ENCODE data around the gene MAP4K5. TPM values are rescaled to one million over a fixed set of nuclear protein-coding genes. Genes with fewer than 3 reads are reported as not detected.
"Not testable (repeated sequence)": the region's sequence is repeated elsewhere in the genome, so short reads cannot be mapped to it uniquely, and the experiment has no call there.

The MAP4K5 gene
- 145 TPM for total RNA-seq
- polyA plus RNA-seq, result 35.2 TPM

DNA sequence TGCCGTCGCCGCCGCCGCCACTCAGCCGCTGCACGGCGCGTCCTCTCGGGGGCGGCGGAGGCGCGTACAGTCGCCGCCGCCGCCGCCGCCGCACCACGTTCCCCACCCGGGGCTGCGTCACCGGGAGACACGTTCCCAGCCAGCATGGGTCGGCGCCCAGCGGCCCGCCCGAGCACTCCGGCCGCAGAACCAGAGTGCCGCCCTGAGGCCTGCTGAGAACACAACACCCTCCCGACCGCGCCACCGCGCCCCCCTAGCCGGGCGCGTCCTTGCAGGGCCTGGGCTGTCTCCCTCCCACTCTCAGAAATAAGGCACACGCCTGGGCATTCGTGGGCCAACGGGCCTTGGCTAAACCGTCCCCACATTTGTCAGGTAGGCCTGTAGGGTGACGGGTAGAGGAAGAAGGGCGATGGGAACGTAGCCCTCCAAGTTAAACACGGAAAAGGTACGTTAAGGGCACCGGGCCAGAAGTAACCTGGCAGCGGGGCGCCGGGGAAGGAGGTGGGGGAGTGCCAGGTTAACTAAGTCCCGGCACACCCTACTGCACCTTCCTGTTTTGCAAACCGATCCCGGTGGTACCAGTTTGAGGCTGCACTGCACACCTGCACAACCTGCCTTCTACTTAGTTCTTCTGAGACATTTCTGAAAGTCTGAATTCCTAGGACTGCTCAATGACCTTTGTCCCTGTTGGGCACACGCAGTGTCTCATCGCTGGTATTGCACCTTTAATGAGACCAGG lies at the start of gene MAP4K5:
Gene MAP4K5 (minus strand): TSS at position 68 of the 739 bp plus-strand sequence. CDS start 520 bp downstream, outside the sequence.
- H3K4me1 ChIP-seq (ENCODE audit: insufficient read depth), result no peaks in the 10 kb centered on the region
- peak within 1 kb of the TSS; percentile 91 for H3K4me3 ChIP-seq (ENCODE audit: low read depth, low read length)
- no peaks in the 10 kb centered on the region for H3K36me3 ChIP-seq (ENCODE audit: insufficient read depth)
- WGBS, result under 1% methylated on average over 60 of the region's 60 CpGs
- H3K27ac ChIP-seq (ENCODE audit: low read depth), result peak within 1 kb of the TSS; percentile 96
- peak; percentile 64 for DNase-seq (ENCODE audit: extremely low spot score)

DNA sequence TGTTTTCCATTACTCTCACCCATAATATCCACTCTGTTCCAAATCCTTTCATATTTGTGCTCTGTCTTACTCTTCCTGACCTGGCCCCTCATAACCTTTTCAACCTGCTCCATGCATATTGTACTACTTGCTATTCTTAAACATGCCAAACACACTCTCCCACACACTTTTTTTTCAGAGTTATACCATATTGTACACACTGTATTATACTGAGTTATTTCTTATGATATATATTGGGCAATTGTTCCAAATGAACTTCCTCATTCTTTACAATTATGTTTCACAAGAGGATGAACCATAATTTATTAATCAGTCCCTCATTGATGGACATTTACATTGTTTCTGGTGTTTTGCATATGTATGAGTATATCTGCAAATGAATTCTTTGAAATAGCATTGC lies 46.1 kb upstream of the MAP4K5 start:
- no peaks in the 10 kb centered on the region for H3K4me1 ChIP-seq (ENCODE audit: insufficient read depth)
- no peak for DNase-seq (ENCODE audit: extremely low spot score)

DNA sequence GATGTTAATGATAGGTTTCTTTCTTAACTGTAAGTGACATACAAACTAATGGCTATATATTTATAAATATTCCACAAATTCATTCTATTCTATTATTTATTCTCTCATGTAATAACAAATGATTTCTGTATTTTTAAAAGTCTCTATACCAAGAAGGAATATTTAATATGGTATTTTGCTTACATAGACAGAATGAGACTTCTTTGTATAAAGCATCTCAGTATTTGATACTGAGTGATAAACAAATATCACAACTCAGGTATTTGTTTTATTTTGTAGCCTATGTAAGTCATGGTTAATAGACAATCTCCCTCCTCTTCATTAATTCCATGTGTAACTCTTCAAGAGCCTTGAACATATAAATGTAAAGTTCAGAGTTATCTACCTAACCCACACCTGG lies 45.6 kb upstream of the MAP4K5 start:
- no peak overlapping the region for H3K4me3 ChIP-seq (ENCODE audit: low read depth, low read length)
- no peak for DNase-seq (ENCODE audit: extremely low spot score)
- no peaks in the 10 kb centered on the region for H3K4me1 ChIP-seq (ENCODE audit: insufficient read depth)
- H3K36me3 ChIP-seq (ENCODE audit: insufficient read depth), result peaks cover 2% of the 10 kb centered on the region
- H3K27ac ChIP-seq (ENCODE audit: low read depth), result no peak overlapping the region

More for the DNA sequence above, 46.1 kb upstream of the MAP4K5 start:
- Histone ChIP-seq H3K4me3 (ENCODE audit: low read depth, low read length) (no peak overlapping the region), H3K27ac (ENCODE audit: low read depth) (no peak overlapping the region), H3K36me3 (ENCODE audit: insufficient read depth) (peaks cover 2% of the 10 kb centered on the region)

- no peak for DNase-seq (ENCODE audit: extremely low spot score)
- Histone ChIP-seq H3K4me1 (ENCODE audit: insufficient read depth) (no peaks in the 10 kb centered on the region), H3K4me3 (ENCODE audit: low read depth, low read length) (no peak overlapping the region), H3K27ac (ENCODE audit: low read depth) (no peak overlapping the region), H3K36me3 (ENCODE audit: insufficient read depth) (peaks cover 2% of the 10 kb centered on the region)
These were observed 43.4 kb upstream of the MAP4K5 start for GRCh38 chr14:50575769-50576168.

DNA sequence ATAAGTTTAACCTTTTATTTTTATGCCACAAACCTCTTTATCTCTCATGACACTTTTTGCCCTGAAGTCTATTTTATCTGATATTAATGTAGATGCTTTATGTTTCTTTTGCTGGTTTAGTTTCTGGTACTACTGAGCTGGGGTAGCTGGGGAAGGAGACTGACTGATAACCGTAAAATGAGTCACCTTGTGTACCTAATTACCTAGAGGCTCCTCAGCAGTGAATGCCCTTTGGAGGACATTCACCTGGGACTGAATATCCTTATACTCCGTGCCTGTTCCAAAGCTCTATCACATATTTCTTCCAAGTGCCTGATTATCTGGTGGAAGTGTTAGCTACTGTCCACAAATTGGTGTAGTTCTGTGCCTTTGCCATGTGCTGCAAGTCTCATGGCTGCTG lies 41.5 kb upstream of the MAP4K5 start:
- DNase-seq (ENCODE audit: extremely low spot score), result no peak
- no peak overlapping the region for H3K27ac ChIP-seq (ENCODE audit: low read depth)
- WGBS, result 76% methylated on average over 2 of the region's 2 CpGs
- peaks cover 2% of the 10 kb centered on the region for H3K36me3 ChIP-seq (ENCODE audit: insufficient read depth)
- H3K4me3 ChIP-seq (ENCODE audit: low read depth, low read length), result no peak overlapping the region
- H3K4me1 ChIP-seq (ENCODE audit: insufficient read depth), result no peaks in the 10 kb centered on the region

DNA sequence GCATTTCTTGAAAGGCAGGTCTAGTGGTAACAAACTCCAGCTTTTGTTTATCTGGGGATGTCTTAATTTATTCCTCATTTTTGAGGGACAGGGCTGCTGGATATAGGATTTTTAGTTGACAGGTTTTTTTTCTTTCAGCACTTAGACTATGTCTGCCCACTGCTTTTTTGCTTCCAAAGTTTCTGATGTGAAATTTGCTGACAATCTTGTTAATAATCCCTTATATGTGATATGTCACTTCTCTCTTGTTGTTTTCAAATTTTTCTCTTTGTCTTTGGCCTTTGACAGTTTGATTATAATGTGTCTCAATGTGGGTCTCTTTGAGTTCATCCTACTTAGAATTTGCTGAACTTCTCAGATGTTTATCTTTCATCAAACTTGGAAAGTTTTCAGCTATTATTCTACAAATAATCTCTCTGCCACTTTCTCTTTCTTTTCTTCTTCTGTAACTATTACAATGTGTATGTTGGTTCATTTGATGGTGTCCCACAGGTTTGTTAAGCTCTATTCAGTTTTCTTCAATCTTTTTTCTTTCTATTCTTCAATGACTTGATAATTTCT lies 37.4 kb upstream of the MAP4K5 start:
- Histone ChIP-seq H3K4me3 (ENCODE audit: low read depth, low read length) (no peak overlapping the region), H3K27ac (ENCODE audit: low read depth) (no peak overlapping the region), H3K4me1 (ENCODE audit: insufficient read depth) (no peaks in the 10 kb centered on the region), H3K36me3 (ENCODE audit: insufficient read depth) (peaks cover 2% of the 10 kb centered on the region)
- DNase-seq (ENCODE audit: extremely low spot score), result no peak

DNA sequence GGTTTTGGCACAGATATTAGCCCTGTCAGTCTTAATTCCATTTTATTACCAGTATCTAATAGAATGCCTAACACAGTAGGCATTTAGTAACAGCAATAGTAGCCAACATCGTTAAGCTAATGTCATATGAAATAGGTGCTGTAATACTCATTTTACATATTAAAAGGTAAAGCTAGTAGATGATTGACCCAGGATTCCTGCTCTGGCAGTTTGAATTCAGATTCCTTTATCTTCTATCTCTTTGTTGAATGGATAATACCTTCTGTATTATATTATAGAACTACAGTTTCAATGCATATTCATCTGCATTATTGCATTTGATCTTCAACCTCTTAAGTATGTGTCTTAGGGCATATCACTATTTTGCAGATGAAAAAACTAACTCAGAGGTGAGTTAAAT lies 30.5 kb upstream of the MAP4K5 start:
- H3K4me1 ChIP-seq (ENCODE audit: insufficient read depth), result no peaks in the 10 kb centered on the region
- DNase-seq (ENCODE audit: extremely low spot score), result no peak
- WGBS, result 82% methylated on average over 1 of the region's 1 CpG

DNA sequence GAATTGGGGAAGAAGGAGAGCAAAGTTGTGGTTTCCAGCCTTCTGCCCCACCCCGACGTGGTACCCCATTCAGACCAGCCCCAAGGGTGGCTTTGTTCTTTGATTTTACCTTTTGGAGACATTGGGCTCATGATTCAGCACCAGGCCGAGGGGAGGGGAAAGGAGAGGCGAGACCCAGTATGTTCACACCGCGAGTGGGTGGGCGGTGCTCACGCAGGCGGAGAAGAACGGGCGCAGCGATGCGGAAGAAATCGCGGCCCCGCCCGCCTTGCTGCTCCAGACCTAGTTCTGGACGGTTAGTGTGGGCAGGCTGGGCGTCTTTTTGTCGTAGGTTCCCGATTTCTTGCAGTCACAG lies 28.5 kb upstream of the MAP4K5 start:
- Histone ChIP-seq H3K27ac (ENCODE audit: low read depth) (peak overlapping the region; percentile 62), H3K4me3 (ENCODE audit: low read depth, low read length) (peak overlapping the region; percentile 70), H3K4me1 (ENCODE audit: insufficient read depth) (no peaks in the 10 kb centered on the region), H3K36me3 (ENCODE audit: insufficient read depth) (no peaks in the 10 kb centered on the region)
- under 1% methylated on average over 21 of the region's 21 CpGs for WGBS
- peak; percentile 23 for DNase-seq (ENCODE audit: extremely low spot score)

More for the DNA sequence above, 30.5 kb upstream of the MAP4K5 start:
- Histone ChIP-seq H3K27ac (ENCODE audit: low read depth) (no peak overlapping the region), H3K36me3 (ENCODE audit: insufficient read depth) (no peaks in the 10 kb centered on the region), H3K4me3 (ENCODE audit: low read depth, low read length) (no peak overlapping the region)

DNA sequence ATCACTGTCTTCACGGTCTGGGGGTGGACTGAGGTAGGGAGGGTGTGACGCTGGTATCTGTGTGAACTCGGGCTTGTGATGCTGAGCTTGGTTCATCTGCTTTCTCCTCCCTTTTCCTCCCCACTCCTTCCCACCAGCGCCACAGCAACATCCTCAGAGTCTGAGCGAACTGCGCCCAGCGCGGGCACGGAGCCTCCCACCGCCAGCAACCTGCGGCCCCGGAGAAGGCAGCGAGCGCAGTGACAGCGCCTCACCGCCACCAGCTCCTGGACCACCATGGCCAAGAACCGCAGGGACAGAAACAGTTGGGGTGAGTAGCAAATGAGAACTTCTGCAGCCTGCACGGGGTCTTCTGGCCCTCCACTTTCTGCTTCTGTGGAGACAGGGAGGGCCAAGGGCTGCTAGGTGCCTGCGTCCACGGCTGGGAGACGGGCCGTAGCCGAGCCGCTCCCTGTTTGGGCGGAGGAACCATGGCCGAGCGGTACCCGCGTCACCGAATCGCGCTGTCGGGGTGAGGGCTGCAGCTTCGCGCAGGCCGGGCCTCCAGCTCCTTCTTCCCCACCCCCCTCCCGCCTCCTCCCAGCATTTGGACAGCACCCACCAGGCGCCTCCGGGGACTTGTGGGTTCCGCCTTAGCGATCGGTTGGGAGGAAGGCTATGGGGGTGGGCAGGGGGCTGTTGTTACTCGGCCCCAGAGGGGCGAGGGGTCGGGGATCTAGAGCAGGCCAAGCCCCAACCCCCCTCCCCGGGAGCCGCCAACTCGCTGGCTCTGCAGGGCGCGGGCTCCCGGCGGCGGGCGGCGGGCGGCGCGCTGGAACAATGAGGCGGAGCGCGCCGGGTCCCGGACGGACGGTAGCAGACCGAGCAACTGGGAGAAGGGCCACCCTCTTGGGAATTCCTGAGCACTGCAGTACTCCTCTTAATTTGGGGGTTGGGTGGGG lies 27.9 kb upstream of the MAP4K5 start, which contains the start of gene ATL1:
Gene ATL1 (plus strand): TSS at position 156 of the 941 bp plus-strand sequence. CDS start 121 bp downstream, at position 277.
- WGBS, result under 1% methylated on average over 66 of the region's 66 CpGs
- Histone ChIP-seq H3K4me3 (ENCODE audit: low read depth, low read length) (peak within 1 kb of the TSS; percentile 70), H3K36me3 (ENCODE audit: insufficient read depth) (no peaks in the 10 kb centered on the region), H3K27ac (ENCODE audit: low read depth) (peak within 1 kb of the TSS; percentile 62), H3K4me1 (ENCODE audit: insufficient read depth) (no peaks in the 10 kb centered on the region)
- peak; percentile 60 for DNase-seq (ENCODE audit: extremely low spot score)

GRCh38 chr14:50552796-50553195 lies 20.4 kb upstream of the MAP4K5 start:
- H3K36me3 ChIP-seq (ENCODE audit: insufficient read depth); H3K27ac ChIP-seq (ENCODE audit: low read depth); DNase-seq (ENCODE audit: extremely low spot score); H3K4me3 ChIP-seq (ENCODE audit: low read depth, low read length); H3K4me1 ChIP-seq (ENCODE audit: insufficient read depth): not testable (repeated sequence)
- 76% methylated on average over 3 of the region's 3 CpGs for WGBS

- Histone ChIP-seq H3K4me1 (ENCODE audit: insufficient read depth) (no peaks in the 10 kb centered on the region), H3K4me3 (ENCODE audit: low read depth, low read length) (no peak overlapping the region), H3K27ac (ENCODE audit: low read depth) (no peak overlapping the region), H3K36me3 (ENCODE audit: insufficient read depth) (no peaks in the 10 kb centered on the region)
- no peak for DNase-seq (ENCODE audit: extremely low spot score)
- 89% methylated on average over 3 of the region's 3 CpGs for WGBS
These were observed 19.5 kb upstream of the MAP4K5 start for GRCh38 chr14:50551877-50552276.

- no peak overlapping the region for H3K27ac ChIP-seq (ENCODE audit: low read depth)
- DNase-seq (ENCODE audit: extremely low spot score), result no peak
- 96% methylated on average over 1 of the region's 1 CpG for WGBS
- H3K4me1 ChIP-seq (ENCODE audit: insufficient read depth), result no peaks in the 10 kb centered on the region
- H3K4me3 ChIP-seq (ENCODE audit: low read depth, low read length), result no peak overlapping the region
- no peaks in the 10 kb centered on the region for H3K36me3 ChIP-seq (ENCODE audit: insufficient read depth)
These were observed 17.9 kb upstream of the MAP4K5 start for GRCh38 chr14:50550294-50550693.

- H3K27ac ChIP-seq (ENCODE audit: low read depth), result no peak overlapping the region
- 60% methylated on average over 3 of the region's 3 CpGs for WGBS
These were observed 13.2 kb upstream of the MAP4K5 start for GRCh38 chr14:50545618-50546017.

DNA sequence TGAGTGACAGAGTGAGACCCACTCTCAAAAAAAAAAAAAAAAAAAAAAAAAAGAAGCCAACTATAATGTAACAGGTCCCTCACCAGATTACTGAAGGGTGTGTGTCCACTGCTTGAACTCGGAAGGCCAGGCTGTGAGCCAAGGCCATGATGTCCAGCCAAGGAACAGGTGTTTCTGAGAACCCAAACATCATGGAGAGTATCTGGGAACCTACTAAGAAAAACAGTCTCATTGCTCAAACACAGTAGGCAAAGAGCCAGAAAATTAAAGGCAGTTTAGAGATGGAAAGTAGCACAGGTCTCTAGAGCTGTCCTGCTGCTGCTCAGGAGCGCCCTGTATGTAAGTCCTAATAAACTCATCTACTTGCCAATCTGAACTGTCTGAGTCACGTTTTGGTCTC lies 12.5 kb upstream of the MAP4K5 start:
- Histone ChIP-seq H3K4me3 (ENCODE audit: low read depth, low read length) (no peak overlapping the region), H3K4me1 (ENCODE audit: insufficient read depth) (no peaks in the 10 kb centered on the region), H3K36me3 (ENCODE audit: insufficient read depth) (no peaks in the 10 kb centered on the region), H3K27ac (ENCODE audit: low read depth) (no peak overlapping the region)
- no peak for DNase-seq (ENCODE audit: extremely low spot score)
- WGBS, result 63% methylated on average over 3 of the region's 3 CpGs

More at GRCh38 chr14:50545618-50546017, 13.2 kb upstream of the MAP4K5 start:
- no peak for DNase-seq (ENCODE audit: extremely low spot score)
- H3K4me3 ChIP-seq (ENCODE audit: low read depth, low read length), result no peak overlapping the region
- no peaks in the 10 kb centered on the region for H3K4me1 ChIP-seq (ENCODE audit: insufficient read depth)
- no peaks in the 10 kb centered on the region for H3K36me3 ChIP-seq (ENCODE audit: insufficient read depth)

All from urinary bladder (tissue), 4 donors.